HL-60/S4 treated with phorbol 12-myristate 13-acetate at 8.2 ng/mL for 4 days and 3 days (cell line): Measurements from ENCODE around the gene PCDHGA8.
"Not testable (repeated sequence)": the region's sequence is repeated elsewhere in the genome, so short reads cannot be mapped to it uniquely, and the experiment has no call there.

Experiments used
- in situ Hi-C: fragments of 300-500 bp; cut with MboI; formaldehyde crosslinking; loops from 2 replicates; pipeline ENCODE4 v1.15.0; 2022; ENCODE audit warnings: low sequenced_read_pairs

Gene PCDHGA8

DNA sequence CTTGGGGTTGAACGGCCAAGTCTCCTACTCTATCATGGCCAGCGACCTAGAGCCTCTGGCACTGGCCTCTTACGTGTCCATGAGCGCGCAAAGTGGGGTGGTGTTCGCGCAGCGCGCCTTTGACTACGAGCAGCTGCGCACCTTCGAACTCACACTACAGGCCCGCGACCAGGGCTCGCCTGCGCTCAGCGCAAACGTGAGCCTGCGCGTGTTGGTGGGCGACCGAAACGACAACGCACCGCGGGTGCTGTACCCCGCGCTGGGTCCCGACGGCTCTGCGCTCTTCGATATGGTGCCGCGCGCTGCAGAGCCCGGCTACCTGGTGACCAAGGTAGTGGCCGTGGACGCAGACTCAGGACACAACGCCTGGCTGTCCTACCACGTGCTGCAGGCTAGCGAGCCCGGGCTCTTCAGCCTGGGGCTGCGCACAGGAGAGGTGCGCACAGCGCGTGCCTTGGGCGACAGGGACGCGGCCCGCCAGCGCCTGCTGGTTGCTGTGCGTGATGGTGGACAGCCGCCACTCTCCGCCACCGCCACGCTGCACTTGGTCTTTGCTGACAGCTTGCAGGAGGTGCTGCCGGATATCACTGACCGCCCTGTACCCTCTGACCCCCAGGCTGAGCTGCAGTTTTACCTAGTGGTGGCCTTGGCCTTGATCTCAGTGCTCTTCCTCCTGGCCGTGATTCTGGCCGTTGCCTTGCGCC lies 7.3 kb downstream of the PCDHGA8 start:
- in situ Hi-C loops = no loop called here

DNA sequence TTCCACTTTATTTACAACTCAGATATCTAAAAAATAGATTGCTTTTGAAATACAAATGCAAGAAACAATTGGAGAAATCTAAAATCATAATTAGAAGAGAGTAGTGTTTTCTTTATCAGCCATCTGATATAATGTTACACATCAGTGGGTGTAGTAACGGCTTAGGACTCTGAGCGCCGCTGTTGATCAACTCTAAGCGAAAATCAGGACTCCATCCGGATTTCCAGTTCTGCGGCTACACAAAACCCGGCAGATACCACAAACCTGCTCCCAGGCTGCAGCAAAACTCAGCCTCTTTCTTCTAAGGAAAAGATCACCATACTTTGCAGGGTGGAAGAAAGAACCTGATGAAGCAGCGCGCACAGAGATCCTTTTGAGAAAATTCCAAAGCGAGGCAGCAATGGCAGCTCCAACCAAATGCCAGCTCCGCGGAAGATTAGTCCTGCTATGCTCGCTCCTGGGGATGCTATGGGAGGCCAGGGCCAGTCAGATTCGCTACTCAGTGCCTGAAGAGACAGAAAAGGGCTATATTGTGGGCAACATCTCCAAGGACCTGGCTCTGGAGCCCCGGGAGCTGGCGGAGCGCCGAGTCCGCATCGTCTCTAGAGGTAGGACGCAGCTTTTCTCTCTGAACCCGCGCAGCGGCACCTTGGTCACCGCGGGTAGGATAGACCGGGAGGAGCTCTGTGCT lies 10.3 kb downstream of the PCDHGA8 start, which contains the start of gene PCDHGA9:
Gene PCDHGA9 (plus strand): TSS at position 226 of the 691 bp plus-strand sequence. CDS start 175 bp downstream, at position 401.
- in situ Hi-C loops = no loop called here

DNA sequence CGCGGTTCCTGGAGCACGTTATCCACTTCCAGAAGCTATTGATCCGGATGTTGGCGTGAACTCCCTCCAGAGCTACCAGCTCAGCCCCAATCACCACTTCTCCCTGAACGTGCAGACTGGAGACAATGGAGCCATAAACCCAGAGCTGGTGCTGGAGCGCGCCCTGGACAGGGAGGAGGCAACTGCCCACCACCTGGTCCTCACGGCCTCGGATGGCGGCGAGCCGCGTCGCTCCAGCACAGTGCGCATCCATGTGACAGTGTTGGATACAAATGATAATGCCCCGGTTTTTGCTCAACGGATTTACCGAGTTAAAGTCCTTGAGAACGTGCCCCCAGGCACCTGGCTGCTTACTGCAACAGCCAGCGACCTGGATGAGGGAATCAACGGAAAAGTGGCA lies 11.0 kb downstream of the PCDHGA8 start:
- in situ Hi-C loops = no loop called here

DNA sequence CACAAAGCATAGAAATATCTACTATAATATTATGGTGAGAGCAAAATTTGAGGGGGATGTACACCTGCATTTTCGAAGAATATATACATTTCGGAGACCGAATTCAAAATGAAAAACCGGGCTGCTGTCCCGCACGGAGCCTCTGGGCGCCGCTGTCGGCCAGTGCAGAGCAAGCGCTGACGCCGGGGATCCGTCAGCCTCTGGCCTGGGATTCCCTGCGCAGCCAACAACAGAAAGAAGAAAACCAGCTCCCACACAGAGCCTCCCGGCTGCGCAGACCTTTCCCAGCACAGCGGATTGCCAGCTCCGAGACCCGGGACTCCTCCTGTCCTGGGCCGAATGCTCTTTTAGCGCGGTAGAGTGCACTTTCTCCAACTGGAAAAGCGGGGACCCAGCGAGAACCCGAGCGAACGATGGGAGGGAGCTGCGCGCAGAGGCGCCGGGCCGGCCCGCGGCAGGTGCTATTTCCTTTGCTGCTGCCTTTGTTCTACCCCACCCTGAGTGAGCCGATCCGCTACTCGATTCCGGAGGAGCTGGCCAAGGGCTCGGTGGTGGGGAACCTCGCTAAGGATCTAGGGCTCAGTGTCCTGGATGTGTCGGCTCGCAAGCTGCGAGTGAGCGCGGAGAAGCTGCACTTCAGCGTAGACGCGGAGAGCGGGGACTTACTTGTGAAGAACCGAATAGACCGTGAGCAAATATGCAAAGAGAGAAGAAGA lies 15.5 kb downstream of the PCDHGA8 start, which contains the start of gene PCDHGB6:
Gene PCDHGB6 (plus strand): TSS at position 232 of the 716 bp plus-strand sequence. CDS start 182 bp downstream, at position 414.
- in situ Hi-C loops = not testable (repeated sequence)

DNA sequence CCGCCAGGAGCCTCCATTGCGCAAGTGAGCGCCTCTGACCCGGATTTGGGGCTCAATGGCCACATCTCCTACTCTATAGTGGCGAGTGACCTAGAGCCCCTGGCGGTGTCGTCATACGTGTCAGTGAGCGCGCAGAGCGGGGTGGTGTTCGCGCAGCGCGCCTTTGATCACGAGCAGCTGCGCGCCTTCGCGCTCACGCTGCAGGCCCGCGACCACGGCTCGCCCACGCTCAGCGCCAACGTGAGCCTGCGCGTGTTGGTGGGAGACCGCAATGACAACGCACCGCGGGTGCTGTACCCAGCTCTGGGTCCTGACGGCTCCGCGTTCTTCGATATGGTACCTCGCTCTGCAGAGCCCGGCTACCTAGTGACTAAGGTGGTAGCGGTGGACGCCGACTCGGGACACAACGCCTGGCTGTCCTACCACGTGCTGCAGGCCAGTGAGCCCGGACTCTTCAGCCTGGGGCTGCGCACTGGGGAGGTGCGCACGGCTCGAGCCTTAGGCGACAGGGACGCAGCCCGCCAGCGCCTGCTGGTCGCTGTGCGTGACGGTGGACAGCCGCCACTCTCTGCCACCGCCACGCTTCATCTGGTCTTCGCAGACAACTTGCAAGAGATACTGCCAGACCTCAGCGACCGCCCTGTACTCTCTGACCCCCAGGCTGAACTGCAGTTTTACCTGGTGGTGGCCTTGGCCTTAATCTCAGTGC lies 17.3 kb downstream of the PCDHGA8 start:
- in situ Hi-C loops = loop anchor here (10.0 kb wide), 2 partner anchors 115 to 145 kb away; no protein-coding TSS in a partner anchor

DNA sequence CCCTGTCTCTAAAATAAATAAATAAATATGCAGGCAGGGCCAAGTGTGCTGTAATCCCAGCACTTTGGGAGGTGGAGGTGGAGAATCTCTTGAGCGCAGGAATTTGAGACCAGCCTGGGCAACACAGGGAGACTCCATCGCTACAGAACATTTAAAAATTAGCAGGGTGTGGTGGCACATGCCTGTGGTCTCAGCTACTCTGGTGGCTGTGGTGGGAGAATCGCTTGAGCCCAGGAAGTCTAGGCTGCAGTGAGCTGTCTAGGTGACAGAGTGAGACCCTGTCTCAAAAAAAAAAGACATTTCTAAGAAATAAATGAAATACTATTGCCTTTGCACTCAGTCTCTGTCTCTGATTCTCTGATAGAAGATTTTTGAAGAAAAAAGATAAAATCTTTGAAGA lies 19.1 kb downstream of the PCDHGA8 start:
- in situ Hi-C loops = loop anchor here (10.0 kb wide), 2 partner anchors 113 to 143 kb away; no protein-coding TSS in a partner anchor

DNA sequence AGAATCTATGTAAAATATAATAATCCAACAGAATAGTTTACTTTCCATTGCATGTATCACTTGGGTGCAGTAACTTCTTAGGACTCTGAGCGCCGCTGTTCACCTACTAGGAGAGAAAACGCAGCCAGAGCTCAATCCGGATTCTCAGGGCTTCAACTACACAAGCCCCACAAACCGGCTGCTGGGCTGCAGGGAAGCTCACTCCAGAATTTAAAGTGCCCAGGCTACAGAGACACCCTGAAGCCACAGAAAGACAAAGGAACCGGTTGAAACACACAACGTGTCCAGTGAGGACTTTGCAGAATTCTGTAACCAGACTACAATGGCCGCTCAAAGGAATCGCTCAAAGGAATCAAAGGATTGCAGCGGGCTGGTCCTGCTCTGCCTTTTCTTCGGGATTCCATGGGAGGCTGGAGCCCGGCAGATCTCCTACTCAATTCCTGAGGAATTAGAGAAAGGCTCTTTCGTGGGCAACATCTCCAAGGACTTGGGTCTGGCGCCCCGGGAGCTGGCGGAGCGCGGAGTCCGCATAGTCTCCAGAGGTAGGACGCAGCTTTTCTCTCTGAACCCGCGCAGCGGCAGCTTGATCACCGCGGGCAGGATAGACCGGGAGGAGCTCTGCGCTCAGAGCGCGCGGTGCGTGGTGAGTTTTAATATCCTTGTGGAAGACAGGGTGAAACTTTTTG lies 20.6 kb downstream of the PCDHGA8 start, which contains the start of gene PCDHGA10:
Gene PCDHGA10 (plus strand): TSS at position 134 of the 686 bp plus-strand sequence. CDS start 189 bp downstream, at position 323.
- in situ Hi-C loops = loop anchor here (10.0 kb wide), 2 partner anchors 112 to 142 kb away; no protein-coding TSS in a partner anchor

DNA sequence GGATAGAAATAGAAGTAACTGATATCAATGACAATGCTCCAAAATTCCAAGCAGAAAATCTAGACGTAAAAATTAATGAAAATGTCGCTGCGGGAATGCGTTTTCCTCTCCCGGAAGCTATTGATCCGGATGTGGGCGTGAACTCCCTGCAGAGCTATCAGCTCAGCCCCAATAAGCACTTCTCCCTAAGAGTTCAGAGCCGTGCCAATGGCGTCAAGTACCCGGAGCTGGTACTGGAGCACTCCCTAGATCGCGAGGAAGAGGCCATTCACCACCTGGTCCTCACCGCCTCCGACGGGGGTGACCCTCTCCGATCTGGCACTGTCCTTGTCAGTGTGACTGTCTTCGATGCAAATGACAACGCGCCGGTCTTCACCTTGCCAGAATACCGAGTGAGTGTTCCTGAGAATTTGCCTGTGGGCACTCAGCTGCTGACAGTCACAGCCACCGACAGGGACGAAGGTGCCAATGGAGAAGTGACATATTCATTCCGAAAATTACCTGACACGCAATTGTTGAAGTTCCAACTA lies 21.2 kb downstream of the PCDHGA8 start:
- in situ Hi-C loops = loop anchor here (10.0 kb wide), 2 partner anchors 111 to 141 kb away; no protein-coding TSS in a partner anchor

DNA sequence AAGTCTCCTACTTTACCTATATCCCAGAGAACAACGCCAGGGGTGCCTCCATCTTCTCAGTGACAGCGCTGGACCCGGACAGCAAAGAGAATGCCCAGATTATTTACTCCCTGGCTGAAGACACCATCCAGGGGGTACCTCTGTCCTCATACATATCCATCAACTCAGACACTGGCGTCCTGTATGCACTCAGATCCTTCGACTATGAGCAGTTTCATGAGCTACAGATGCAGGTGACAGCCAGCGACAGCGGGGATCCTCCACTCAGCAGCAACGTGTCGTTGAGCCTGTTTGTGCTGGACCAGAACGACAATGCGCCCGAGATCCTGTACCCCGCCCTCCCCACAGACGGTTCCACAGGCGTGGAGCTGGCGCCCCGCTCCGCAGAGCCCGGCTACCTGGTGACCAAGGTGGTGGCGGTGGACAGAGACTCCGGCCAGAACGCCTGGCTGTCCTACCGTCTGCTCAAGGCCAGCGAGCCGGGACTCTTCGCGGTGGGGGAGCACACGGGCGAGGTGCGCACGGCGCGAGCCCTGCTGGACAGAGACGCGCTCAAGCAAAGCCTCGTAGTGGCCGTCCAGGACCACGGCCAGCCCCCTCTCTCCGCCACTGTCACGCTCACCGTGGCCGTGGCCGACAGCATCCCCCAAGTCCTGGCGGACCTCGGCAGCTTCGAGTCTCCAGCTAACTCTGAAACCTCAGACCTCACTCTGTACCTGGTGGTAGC lies 22.3 kb downstream of the PCDHGA8 start:
- in situ Hi-C loops = loop anchor here (10.0 kb wide), 2 partner anchors 110 to 140 kb away; no protein-coding TSS in a partner anchor

DNA sequence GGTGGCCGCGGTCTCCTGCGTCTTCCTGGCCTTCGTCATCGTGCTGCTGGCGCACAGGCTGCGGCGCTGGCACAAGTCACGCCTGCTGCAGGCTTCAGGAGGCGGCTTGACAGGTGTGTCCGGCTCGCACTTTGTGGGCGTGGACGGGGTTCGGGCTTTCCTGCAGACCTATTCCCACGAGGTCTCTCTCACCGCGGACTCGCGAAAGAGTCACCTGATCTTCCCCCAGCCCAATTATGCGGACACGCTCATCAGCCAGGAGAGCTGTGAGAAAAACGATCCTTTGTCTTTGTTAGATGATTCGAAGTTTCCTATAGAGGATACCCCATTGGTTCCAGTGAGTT lies 22.8 kb downstream of the PCDHGA8 start:
- in situ Hi-C loops = loop anchor here (10.0 kb wide), 2 partner anchors 110 to 140 kb away; no protein-coding TSS in a partner anchor

DNA sequence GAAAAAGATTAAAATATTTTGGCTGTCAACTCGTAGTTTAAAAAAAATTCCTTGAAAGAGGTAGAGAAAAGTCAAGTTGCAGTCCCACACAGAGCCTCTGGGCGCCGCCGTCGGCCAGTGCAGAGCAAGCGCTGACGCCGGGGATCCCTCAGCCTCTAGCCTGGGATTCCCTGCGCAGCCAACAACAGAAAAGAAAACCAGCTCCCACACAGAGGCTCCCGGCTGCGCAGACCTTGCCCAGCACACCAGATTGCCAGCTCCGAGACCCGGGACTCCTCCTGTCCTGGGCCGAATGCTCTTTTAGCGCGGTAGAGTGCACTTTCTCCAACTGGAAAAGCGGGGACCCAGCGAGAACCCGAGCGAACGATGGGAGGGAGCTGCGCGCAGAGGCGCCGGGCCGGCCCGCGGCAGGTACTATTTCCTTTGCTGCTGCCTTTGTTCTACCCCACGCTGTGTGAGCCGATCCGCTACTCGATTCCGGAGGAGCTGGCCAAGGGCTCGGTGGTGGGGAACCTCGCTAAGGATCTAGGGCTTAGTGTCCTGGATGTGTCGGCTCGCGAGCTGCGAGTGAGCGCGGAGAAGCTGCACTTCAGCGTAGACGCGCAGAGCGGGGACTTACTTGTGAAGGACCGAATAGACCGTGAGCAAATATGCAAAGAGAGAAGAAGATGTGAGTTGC lies 25.2 kb downstream of the PCDHGA8 start, which contains the start of gene PCDHGB7:
Gene PCDHGB7 (plus strand): TSS at position 184 of the 679 bp plus-strand sequence. CDS start 183 bp downstream, at position 367.
- in situ Hi-C loops = loop anchor here (10.0 kb wide), 2 partner anchors 107 to 137 kb away; no protein-coding TSS in a partner anchor

DNA sequence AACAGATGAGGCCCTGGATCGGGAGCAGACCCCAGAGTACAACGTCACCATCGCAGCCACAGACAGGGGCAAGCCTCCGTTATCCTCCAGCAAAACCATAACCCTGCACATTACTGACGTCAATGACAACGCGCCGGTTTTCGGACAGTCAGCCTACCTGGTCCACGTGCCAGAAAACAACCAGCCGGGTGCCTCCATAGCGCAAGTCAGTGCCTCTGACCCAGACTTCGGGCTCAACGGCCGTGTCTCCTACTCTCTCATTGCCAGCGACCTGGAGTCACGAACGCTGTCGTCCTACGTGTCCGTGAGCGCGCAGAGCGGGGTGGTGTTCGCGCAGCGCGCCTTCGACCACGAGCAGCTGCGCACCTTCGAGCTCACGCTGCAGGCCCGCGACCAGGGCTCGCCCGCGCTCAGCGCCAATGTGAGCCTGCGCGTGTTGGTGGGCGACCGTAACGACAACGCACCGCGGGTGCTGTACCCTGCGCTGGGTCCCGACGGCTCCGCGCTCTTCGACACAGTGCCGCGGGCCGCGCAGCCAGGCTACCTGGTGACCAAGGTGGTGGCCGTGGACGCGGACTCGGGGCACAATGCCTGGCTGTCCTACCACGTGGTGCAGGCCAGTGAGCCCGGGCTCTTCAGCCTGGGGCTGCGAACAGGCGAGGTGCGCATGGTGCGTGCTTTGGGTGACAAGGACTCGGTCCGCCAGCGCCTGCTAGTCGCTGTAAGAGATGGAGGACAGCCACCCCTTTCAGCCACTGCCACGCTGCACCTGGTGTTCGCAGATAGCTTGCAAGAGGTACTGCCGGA lies 26.8 kb downstream of the PCDHGA8 start:
- in situ Hi-C loops = loop anchor here (10.0 kb wide), 2 partner anchors 106 to 136 kb away; no protein-coding TSS in a partner anchor

DNA sequence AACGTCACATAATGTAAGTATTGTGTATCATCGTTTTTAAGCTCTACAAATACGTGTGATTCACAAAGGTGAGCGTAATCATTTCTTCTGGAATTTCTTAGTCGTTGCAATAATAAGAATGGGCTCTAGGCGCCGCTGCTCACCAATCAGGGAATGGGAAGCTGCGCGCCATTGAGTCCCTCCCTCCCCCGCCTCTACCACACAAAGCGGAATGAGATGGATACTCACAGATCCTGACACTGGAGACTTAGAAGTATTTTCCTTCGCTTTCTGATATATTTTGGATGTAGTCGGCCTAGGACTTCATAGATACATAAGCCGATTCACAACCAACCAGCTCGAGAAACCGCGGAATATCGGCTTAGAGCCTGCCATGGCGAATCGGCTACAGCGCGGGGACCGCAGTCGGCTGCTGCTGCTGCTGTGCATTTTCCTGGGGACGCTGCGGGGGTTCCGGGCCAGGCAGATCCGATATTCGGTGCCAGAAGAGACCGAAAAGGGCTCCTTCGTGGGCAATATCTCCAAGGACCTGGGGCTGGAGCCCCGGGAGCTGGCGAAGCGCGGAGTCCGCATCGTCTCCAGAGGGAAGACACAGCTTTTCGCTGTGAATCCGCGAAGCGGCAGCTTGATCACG lies 28.5 kb downstream of the PCDHGA8 start, which contains the start of gene PCDHGA11:
Gene PCDHGA11 (plus strand): TSS at position 197 of the 634 bp plus-strand sequence. CDS start 177 bp downstream, at position 374.
- in situ Hi-C loops = no loop called here

DNA sequence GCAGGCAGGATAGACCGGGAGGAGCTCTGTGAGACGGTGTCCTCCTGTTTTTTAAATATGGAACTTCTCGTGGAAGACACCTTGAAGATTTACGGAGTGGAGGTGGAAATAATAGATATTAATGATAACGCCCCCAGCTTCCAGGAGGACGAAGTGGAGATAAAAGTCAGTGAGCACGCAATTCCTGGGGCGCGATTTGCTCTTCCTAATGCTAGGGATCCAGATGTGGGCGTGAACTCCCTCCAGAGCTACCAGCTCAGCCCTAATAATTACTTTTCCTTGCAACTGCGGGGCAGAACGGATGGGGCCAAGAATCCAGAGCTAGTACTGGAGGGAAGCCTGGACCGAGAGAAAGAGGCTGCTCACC lies 29.0 kb downstream of the PCDHGA8 start:
- in situ Hi-C loops = no loop called here

DNA sequence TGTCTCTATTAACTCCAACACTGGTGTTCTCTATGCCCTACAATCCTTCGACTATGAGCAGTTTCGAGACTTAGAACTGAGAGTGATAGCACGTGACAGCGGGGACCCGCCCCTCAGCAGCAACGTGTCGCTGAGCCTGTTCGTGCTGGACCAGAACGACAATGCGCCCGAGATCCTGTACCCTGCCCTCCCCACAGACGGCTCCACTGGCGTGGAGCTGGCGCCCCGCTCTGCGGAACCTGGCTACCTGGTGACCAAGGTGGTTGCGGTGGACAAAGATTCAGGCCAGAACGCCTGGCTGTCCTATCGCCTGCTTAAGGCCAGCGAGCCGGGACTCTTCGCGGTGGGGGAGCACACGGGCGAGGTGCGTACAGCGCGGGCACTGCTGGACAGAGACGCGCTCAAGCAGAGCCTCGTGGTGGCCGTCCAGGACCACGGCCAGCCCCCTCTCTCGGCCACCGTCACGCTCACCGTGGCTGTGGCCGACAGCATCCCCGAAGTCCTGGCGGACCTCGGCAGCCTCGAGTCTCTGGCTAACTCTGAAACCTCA lies 30.4 kb downstream of the PCDHGA8 start:
- in situ Hi-C loops = no loop called here

DNA sequence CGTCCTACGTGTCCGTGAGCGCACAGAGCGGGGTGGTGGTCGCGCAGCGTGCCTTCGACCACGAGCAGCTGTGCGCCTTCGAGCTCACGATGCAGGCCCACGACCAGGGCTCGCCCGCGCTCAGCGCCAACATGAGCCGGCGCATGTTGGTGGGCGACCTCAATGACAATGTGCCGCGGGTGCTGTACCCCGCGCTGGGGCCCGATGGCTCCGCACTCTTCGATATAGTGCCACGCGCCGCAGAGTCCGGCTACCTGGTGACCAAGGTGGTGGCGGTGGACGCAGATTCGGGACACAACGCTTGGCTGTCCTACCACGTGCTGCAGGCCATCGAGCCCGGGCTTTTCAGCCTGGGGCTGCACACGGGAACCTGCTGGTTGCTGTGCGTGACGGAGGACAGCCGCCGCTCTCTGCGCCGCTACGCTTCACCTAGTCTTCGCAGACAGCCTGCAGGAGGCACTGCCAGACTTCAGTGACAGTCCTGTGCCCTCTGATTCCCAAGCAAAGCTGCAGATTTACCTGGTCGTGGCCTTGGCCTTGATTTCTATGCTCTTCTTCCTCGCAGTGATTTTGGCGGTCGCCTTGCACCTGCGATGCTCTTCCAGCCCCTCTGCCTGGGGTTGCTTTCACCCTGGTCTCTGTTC lies 35.5 kb downstream of the PCDHGA8 start:
- in situ Hi-C loops = no loop called here
